Activated T-cell treated with anti-CD3 and anti-CD28 coated beads, Interleukin-2, amount 50 U/mL, for 1 hour (primary cell): ENCODE results near the gene PLOD2.

Source experiments
- DNase-seq: peaks from one replicate; pipeline ENCODE4 v3.0.0-alpha.2; 2020

The PLOD2 gene

DNA sequence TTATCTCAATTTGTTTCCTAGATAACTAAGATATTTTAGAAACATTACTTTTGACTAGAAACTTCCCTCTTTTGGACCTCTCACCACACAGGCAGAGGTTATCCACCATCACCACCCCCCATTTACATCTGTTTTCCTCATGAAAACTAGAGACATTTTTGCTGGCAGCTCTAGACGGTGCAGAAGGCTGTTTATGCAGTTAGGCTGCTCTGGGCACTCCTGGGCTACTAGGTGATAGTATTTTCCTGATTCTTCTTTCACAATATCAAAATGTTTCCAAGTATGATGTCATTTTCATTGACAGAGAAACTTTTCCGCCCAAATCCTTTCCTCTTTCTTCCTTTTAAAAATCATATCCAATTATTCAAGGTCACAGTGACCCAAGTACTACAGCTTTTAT lies 67.1 kb downstream of the PLOD2 start:
- no peak for DNase-seq

DNA sequence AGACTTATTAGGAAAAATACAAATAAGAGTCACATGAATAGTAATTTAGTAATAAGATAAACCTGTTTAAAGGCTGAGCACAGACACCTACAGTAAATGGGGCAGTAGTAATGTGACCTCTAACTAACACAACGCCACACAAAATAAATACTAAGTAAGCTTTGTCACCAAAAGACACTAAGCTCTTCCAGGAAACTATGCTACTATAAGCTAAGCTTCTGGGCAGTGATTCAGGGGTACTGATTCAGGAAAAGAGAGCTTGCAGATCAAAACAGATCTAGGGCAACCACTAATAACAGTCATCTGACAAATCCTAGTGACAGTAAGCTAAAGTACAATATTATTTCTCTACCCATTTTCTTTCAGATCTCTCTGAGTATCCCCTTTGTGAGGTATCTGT lies 68.8 kb downstream of the PLOD2 start:
- DNase-seq: no peak

- no peak for DNase-seq
These were observed 69.6 kb downstream of the PLOD2 start for GRCh38 chr3:146091397-146091796.

- no peak for DNase-seq
These were observed 70.5 kb downstream of the PLOD2 start for GRCh38 chr3:146090521-146090920.

GRCh38 chr3:146088840-146089239 lies 72.1 kb downstream of the PLOD2 start:
- no peak for DNase-seq

GRCh38 chr3:146087116-146087515 lies 73.9 kb downstream of the PLOD2 start:
- DNase-seq: no peak

DNA sequence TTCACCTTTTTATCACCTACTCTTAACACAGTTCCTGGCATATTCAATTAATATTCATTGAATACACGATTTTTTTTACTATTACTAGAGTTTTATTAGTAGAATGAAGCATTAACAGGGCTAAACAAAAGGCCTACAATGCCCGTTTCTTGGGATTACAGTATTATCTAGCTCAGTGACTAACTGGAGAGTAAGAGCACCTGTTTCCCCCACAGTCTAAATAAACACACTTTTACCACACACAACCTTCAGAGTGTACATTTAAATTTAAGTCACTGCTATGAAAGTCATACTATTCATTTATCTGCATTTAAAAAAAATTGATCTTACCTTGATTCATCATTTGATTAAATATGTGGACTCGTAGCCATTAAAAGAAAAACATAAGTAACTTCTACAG lies 74.8 kb downstream of the PLOD2 start:
- DNase-seq: no peak

DNA sequence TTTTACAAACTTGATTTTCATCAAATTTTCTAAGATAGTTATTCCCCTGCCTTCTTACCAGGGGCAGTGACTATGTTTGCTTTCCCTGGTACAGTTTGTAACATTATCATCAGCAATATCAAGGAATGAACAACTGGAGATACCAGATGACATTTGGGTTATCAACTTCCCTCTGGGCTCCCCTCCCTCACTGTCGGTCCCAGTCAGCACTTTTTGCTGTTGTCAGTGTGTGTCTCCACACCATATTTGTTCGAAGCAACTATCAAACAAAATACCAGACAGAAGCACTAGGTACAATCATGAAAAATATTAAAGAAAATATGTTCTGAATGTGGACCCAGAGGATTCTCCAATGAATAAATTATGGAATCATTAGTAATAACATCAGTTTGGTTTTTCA lies 75.3 kb downstream of the PLOD2 start:
- no peak for DNase-seq

DNA sequence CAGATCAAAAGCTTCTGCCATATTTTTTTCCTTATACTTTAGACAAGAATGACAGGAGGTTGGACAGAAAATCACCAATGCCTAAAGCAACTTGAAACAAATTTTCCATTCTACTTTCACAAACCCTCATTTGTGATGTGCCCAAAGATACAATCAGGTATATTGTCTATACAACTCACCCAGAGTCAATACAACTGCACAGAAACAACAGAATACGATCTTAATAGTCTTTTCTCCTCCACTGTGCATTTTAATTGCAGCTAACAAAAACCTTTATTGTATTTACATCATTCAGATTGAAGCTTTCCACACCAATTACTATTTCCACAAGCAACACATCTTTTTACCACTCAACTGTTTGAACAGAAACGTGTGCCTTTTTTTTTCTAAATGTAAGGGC lies 80.4 kb downstream of the PLOD2 start:
- DNase-seq: no peak

- no peak for DNase-seq
These were observed 83.0 kb downstream of the PLOD2 start for GRCh38 chr3:146078031-146078430.

- DNase-seq: no peak
These were observed 83.8 kb downstream of the PLOD2 start for GRCh38 chr3:146077181-146077580.

DNA sequence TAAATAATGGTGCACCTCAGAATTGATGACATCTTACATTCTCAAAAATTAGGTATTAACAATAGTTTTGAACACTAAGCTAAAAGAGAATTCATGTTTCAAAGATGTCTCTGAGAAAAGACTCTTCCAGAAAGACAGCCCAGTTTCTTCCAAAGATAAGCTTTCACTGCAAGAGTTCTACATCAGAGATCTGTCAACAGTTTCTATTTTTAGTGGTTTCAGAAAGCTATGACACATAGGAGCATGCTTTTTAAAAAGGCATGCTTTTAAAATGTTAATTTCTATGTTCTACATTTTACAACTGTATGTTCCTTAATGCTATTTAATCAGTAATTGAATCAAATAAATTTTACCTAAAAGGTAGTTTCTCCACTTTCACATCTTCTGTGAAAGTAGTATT lies 88.2 kb downstream of the PLOD2 start:
- DNase-seq: no peak

DNA sequence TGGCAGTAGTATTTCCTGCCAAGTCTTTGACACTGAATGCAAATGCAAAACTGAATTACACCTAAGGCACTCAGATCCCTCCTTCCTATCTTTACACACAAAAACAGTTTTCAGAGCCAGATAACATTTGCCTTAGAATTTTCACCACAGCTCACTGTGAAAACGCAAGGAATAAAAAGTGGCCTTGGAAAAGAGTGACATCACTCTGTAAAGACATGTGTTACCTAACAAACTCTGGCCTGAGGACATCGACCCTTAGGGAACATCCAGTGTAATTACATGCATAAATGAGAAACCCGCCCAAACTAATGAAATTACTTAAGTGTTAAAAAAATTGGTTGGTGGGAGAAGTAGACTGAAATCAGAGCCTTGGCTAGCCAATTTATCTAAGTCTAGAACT lies 88.9 kb downstream of the PLOD2 start:
- no peak for DNase-seq

DNA sequence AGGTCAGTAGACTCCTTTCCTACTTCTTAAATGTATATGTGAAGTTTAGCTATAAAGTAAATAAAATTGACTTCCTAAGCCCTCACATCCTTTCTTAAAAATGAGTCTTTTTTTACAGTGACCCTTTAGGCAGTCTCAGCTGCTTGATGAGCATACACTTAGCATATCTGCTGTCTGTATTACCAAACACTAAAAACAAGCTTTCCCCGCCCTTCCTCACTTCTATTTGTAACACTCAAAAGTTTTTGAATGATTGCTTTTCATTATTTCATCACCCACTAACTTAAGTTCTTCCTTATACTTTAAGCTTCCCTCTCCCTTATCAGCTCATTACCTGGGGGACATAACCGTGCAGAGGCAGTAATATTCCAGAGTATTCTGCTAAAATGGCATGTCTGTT lies 89.4 kb downstream of the PLOD2 start:
- no peak for DNase-seq

DNA sequence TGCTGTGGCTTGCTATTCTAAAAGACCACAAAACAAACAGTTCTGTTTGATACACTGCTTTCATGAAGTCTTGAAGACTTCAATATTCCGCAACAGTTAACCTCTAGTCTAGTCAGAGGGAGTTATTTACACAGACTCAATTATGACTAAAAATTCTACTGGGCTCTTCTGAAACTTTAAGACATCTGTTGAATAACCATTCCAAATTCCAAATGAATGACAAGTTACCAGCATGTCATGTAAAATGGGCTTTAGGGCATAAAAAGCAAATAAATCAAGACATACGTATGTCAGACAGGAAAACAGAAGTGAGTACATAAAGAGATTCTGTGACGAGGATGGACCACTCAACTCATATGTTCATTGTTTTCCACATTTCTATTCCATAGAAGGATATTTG lies 93.9 kb downstream of the PLOD2 start:
- no peak for DNase-seq

GRCh38 chr3:146065573-146066006 lies 95.4 kb downstream of the PLOD2 start:
- DNase-seq: no peak

GRCh38 chr3:146058241-146058640 lies 102.7 kb downstream of the PLOD2 start:
- DNase-seq: no peak

DNA sequence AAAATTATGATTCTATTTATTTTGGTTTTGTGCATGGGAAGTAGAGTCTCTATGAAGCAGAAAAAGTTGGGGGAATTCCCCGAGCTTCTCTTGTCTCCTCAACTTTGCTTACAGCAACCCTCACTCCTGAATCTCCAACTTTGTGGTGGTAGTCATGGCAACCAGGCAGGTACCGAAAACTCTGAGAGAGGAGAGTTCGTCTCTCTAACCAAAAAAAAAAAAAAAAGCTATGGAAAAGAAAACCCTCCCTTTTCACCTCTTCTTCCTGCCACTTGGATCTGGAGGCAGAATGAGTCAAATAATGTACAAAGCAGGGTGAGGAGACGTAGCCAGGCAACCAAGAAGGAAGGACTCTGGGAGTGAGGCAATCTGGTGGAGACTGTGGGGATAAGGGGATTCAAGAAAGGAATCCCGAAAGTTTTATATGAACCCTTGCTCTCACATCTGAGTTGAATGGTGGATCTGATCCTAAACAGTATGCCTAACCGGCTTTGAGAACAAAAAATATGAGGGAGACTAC lies 108.1 kb downstream of the PLOD2 start:
- DNase-seq: no peak

DNA sequence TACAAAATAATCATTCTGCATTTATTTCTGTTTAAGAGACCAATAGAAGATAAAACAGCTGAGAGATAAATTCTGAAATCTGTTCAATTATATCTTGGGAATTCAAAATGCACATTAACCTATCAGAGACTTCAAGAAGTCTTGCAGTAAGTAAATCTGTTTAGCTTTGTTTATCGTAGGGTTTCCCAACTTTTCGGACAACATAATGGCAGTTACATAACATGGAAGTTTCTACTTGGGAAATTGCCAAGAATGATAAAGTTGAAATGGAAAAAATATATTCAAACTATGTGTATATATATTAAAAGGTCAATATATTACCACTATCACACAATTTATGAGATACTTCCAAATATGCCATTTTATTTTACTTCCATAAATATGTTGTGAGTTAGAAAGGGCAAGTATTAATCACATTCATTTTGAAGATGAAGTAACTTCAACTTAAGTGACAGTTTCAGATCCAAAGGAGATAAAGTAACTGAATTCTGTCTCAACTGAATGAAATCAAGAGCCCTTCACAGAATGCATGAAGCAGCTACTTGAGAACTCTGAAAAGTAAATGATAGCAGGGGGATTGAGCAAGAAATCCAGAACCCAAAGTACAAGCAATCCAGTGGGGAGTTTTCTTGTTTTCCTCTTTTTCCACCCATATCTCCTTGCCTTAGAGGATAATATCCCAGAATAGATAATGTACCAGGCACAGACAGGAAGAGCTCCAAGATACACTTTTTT lies 108.8 kb downstream of the PLOD2 start:
- no peak for DNase-seq

- no peak for DNase-seq
These were observed 110.3 kb downstream of the PLOD2 start for GRCh38 chr3:146050691-146051090.

DNA sequence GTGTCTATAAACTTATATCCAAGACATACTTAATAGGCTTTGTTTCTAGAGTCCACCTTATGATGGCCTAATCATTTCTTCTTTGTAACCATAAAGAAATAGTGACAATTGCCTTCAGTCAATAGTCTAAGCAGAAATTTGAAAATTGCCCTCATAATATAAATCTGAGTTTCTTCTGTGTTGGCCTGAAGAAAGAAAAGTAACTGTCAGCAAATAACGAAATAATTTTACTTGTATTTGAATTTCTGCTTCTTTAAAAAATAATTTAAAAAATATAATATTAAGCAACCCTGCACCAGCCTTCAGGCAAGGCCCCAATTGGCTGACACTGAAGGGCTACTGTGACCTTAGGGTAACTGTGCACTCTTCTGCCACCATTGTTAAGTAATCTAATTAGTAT lies 113.5 kb downstream of the PLOD2 start:
- DNase-seq: no peak

GRCh38 chr3:146044046-146044445 lies 116.9 kb downstream of the PLOD2 start:
- no peak for DNase-seq

- no peak for DNase-seq
These were observed 120.4 kb downstream of the PLOD2 start for GRCh38 chr3:146040630-146041029.

DNA sequence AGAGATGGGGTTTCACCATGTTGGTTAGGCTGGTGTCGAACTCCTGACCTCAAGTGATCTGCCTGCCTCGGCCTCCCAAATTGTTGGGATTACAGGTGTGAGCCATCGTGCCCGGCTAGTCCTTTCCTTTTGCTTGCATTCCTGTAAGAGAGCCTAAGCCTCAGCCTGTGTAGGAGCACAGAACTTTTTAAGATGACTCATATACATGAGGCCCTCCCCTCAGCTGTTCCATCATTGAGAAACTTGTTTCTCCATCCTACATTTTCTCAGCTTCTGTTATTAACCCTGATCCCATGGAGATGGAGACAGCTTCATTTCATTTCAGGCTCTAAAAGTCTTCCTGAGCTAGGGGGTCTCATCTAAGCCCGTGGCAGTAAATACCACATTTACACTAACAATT lies 123.3 kb downstream of the PLOD2 start:
- no peak for DNase-seq

DNA sequence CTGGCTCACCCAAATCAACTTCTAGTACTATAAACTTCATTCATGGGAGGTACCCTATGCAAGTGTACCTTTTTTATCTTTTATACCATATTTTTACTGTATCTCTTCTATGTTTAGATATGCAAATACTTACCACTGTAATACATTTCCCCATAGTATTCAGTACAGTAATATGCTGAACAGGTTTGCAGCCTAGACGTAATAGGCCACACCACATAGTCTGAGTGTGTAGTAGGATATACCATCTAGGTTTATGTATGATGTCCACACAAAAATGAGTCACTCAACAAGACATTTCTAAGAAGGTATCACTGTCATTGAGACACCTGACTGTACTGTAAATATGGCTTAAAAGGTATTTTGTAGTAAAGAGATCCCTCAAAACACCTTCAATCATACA lies 124.7 kb downstream of the PLOD2 start:
- no peak for DNase-seq
